Transverse colon (tissue), 4 donors: Measurements from ENCODE around the gene KCNJ10. TPM values are rescaled to one million over a fixed set of nuclear protein-coding genes. Genes with fewer than 3 reads are reported as not detected.

Experiments used
- DNase-seq: peaks from one replicate; pipeline ENCODE4 v3.0.0-alpha.2; 2019
- H3K27ac ChIP-seq, 4 donors: fragments of 200-600 bp; sonication (generic); 2 replicates each; pipeline ENCODE4 v1.5.1; 2016 to 2018; ENCODE audit warnings: inconsistent platforms in 4 of 4
- H3K27me3 ChIP-seq: fragments of 200-600 bp; sonication (generic); 2 replicates; pipeline ENCODE4 v1.5.1; 2017; ENCODE audit warnings: inconsistent platforms
- H3K36me3 ChIP-seq, 4 donors: fragments of 200-600 bp; sonication (generic); 2 replicates each; pipeline ENCODE4 v1.5.1; 2017 to 2019; ENCODE audit warnings: inconsistent platforms in 4 of 4
- H3K4me1 ChIP-seq, 4 donors: fragments of 200-600 bp; sonication (generic); 2 replicates each; pipeline ENCODE4 v1.5.1; 2017 to 2020; ENCODE audit warnings: inconsistent platforms in 4 of 4
- H3K4me3 ChIP-seq, 4 donors: fragments of 200-600 bp; sonication (generic); 1 replicate in 1 of 4; 2 replicates in 3 of 4; pipeline versions ENCODE4 v1.5.1 to v1.6.1; 2017 to 2019; ENCODE audit warnings: inconsistent platforms in 4 of 4
- H3K9me3 ChIP-seq, 2 donors: fragments of 200-600 bp; sonication (generic); 2 replicates each; pipeline ENCODE4 v1.5.1; 2017 to 2019; ENCODE audit warnings: inconsistent platforms in 2 of 2
- CTCF ChIP-seq, 5 experiments: fragments of 200-600 bp in 3 of 5; fragments of 450-650 bp in 2 of 5; sonication (generic) in 3 of 5; IDR thresholded peaks; 1 replicate in 2 of 5; 2 replicates in 3 of 5; pipeline ENCODE4 v1.5.1; 2016 to 2017; ENCODE audit warnings: antibody characterized with exemption in 5 of 5, inconsistent platforms in 3 of 5, mild to moderate bottlenecking in 2 of 5, moderate library complexity in 1 of 5
- EP300 ChIP-seq: sonication (generic); formaldehyde crosslinking; IDR thresholded peaks from one replicate; pipeline ENCODE4 v1.6.1; 2017; ENCODE audit warnings: antibody characterized with exemption, low read depth
- POLR2A ChIP-seq: fragments of 450-650 bp; IDR thresholded peaks from one replicate; pipeline ENCODE4 v1.6.1; 2016; ENCODE audit warnings: antibody characterized with exemption, mild to moderate bottlenecking, moderate library complexity
- POLR2AphosphoS5 ChIP-seq, 3 donors: sonication (generic); formaldehyde crosslinking; IDR thresholded peaks; one replicate each; pipeline ENCODE4 v1.6.1; 2016; ENCODE audit warnings: antibody characterized with exemption in 3 of 3
- WGBS, 2 donors: methylation state at CpG; one replicate each; pipeline ENCODE4 v1.1.5; 2018; ENCODE audit warnings: low coverage in 1 of 2; 5-methylcytosine and 5-hydroxymethylcytosine counted together
- in situ Hi-C, 4 donors: fragments of 200-750 bp; cut with MboI; loops; one replicate each; pipeline versions ENCODE4 v1.15.0 to v1.15.1; 2017; ENCODE audit warnings: low sequenced_read_pairs in 3 of 4, low pct_ligation_motif_present in 1 of 4, low pct_unique_long_range_greater_than_20kb in 1 of 4
- intact Hi-C: fragments of 100-400 bp; cut with DNase I; formaldehyde crosslinking; loops from one replicate; pipeline ENCODE4 v1.15.1; 2023; ENCODE audit warnings: low total_unique reads
- total RNA-seq, 4 donors: library from RNA; depleted of rRNA; stranded (reverse); fragments of >200 nt; gene quantifications; one replicate each; pipeline ENCODE4 v1.1.0, GENCODE V29; 2016

Gene KCNJ10
- total RNA-seq, 4 donors from 2014 or later = not detected

GRCh38 chr1:160093069-160093395, 23.1 kb upstream of the KCNJ10 start:
- TF ChIP-seq POLR2A (no peak), CTCF (IDR thresholded peaks at IDR 0.05) (no peak), EP300 (no peak), POLR2AphosphoS5 (IDR thresholded peaks at IDR 0.05) (no peak)
- intact Hi-C loops (no loop called here), in situ Hi-C loops (no loop called here)
- Histone ChIP-seq H3K9me3 (no peaks in the 10 kb centered on the region), H3K27ac (peak overlapping the region in 1 of 4 donors; percentile 77), H3K36me3 (peaks cover 0 to 4% (median 0%) of the 10 kb centered on the region in 4 donors), H3K27me3 (no peaks in the 10 kb centered on the region), H3K4me3 (no peak overlapping the region), H3K4me1 (peaks cover 26 to 46% (median 38%) of the 10 kb centered on the region in 4 donors)
- DNase-seq = no peak
- WGBS, 2 donors = 89% methylated on average over 9 of the region's 9 CpGs; no CpG with 5 or more reads in 1 of the 2 donors

GRCh38 chr1:160092366-160093068, 22.6 kb upstream of the KCNJ10 start:
- H3K27ac ChIP-seq = no peak overlapping the region
- H3K4me1 ChIP-seq = peaks cover 25 to 42% (median 34%) of the 10 kb centered on the region in 4 donors
- WGBS, 2 donors = 94% methylated on average over 26 of the region's 32 CpGs; no CpG with 5 or more reads in 1 of the 2 donors
- no peaks in the 10 kb centered on the region for H3K27me3 ChIP-seq
- TF ChIP-seq CTCF (IDR thresholded peaks at IDR 0.05) = no peak
- no peak for TF ChIP-seq POLR2AphosphoS5 (IDR thresholded peaks at IDR 0.05)
- TF ChIP-seq POLR2A = no peak
- no peak for TF ChIP-seq EP300
- DNase-seq = no peak
- intact Hi-C loops = no loop called here
- no peaks in the 10 kb centered on the region for H3K9me3 ChIP-seq
- in situ Hi-C loops = no loop called here
- H3K36me3 ChIP-seq = peaks cover 0 to 4% (median 0%) of the 10 kb centered on the region in 4 donors
- no peak overlapping the region for H3K4me3 ChIP-seq

DNA sequence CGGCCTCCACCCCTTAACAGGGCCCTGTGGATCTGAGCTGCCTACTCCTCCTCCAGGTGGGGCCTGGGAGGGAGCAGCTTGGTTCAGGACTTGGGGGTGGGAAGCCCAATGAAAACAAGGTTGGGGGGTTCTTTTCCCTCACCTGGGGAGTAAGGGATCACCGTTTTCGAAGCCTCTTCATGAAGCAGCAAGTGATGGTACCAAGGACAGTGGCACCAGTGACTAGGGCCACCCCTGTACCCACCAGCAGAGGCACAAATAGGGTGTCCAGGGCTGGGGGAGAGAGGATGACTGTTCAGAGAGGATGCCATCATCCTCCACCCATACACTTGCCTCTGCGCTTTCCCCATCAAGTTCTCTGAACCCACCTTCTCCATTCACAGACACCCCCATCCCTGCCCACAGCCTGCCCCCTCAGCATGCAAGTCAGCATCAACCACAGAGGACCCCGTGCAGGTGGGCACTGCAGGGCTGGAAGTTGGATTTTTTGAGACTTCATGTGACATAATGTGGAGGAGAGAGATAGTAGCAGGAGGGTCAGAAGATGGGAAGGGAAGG, 21.8 kb upstream of the KCNJ10 start:
- 93 to 100% methylated on average over 1 to 5 of the region's 5 CpGs for WGBS, 2 donors
- peaks cover 0 to 4% (median 0%) of the 10 kb centered on the region in 4 donors for H3K36me3 ChIP-seq
- TF ChIP-seq CTCF (IDR thresholded peaks at IDR 0.05) (no peak), POLR2A (no peak), POLR2AphosphoS5 (IDR thresholded peaks at IDR 0.05) (no peak), EP300 (no peak)
- no peak for DNase-seq
- no peak overlapping the region for H3K27ac ChIP-seq
- H3K27me3 ChIP-seq = no peaks in the 10 kb centered on the region
- intact Hi-C loops = no loop called here
- in situ Hi-C loops = no loop called here
- H3K4me1 ChIP-seq = peaks cover 17 to 34% (median 26%) of the 10 kb centered on the region in 4 donors
- H3K9me3 ChIP-seq = no peaks in the 10 kb centered on the region
- H3K4me3 ChIP-seq = no peak overlapping the region

GRCh38 chr1:160090760-160091159, 20.8 kb upstream of the KCNJ10 start:
- Histone ChIP-seq H3K9me3 (no peaks in the 10 kb centered on the region), H3K4me3 (no peak overlapping the region), H3K36me3 (peaks cover 0 to 4% (median 0%) of the 10 kb centered on the region in 4 donors), H3K27ac (no peak overlapping the region), H3K4me1 (peaks cover 8 to 25% (median 17%) of the 10 kb centered on the region in 4 donors), H3K27me3 (no peaks in the 10 kb centered on the region)
- TF ChIP-seq CTCF (IDR thresholded peaks at IDR 0.05) = no peak
- TF ChIP-seq POLR2AphosphoS5 (IDR thresholded peaks at IDR 0.05) = no peak
- TF ChIP-seq POLR2A = no peak
- TF ChIP-seq EP300 = no peak
- no peak for DNase-seq
- 96% methylated on average over 4 of the region's 4 CpGs; no CpG with 5 or more reads in 1 of the 2 donors for WGBS, 2 donors
- intact Hi-C loops (no loop called here), in situ Hi-C loops (no loop called here)
